Caco-2 (cell line): ENCODE data around the gene ROBO4. TPM values are rescaled to one million over a fixed set of nuclear protein-coding genes. Genes with fewer than 3 reads are reported as not detected.

Source experiments
- BruUV-seq: library from RNA; stranded (reverse); fragments of 400-500 nt; replicated peaks from 2 replicates; lab custom pipeline; 2021; lab: Mats Ljungman, UMichigan
- CTCF ChIA-PET: fragments of 300-600 bp; sonication (Branson Sonifier 250); formaldehyde crosslinking; loops from one replicate; lab custom pipeline; 2022; ENCODE audit warnings: antibody characterized with exemption; lab: Charles Lee
- POLR2A ChIA-PET: fragments of 300-600 bp; sonication (Branson Sonifier 250); formaldehyde crosslinking; loops from one replicate; lab custom pipeline; 2022; ENCODE audit warnings: antibody characterized with exemption; lab: Charles Lee
- DNase-seq, 2 experiments: peaks; one replicate each; pipeline versions ENCODE4 v3.0.0 to v3.0.0-alpha.2; 2020 to 2022
- H3K27me3 ChIP-seq: replicated peaks from 2 replicates; pipeline ENCODE4 v1.6.0; 2011; ENCODE audit warnings: low read length; ENCODE audit not compliant: control insufficient read depth, insufficient read depth
- H3K36me3 ChIP-seq: 2 replicates; pipeline ENCODE4 v1.5.1; 2011; ENCODE audit warnings: low read length; ENCODE audit not compliant: control insufficient read depth, insufficient read depth
- H3K4me1 ChIP-seq: fragments of 250-450 bp; sonication (Bioruptor Pico); 2 replicates; pipeline ENCODE4 v1.5.1; 2020; ENCODE audit warnings: mild to moderate bottlenecking
- H3K4me3 ChIP-seq: 2 replicates; pipeline ENCODE4 v1.5.1; 2011; ENCODE audit warnings: low read depth, mild to moderate bottlenecking, control low read depth, low read length
- H3K9me3 ChIP-seq: fragments of 250-450 bp; sonication (Bioruptor Pico); 2 replicates; pipeline ENCODE4 v1.5.1; 2020; ENCODE audit warnings: mild to moderate bottlenecking, moderate library complexity
- H3K27ac Mint-ChIP-seq: one replicate; pipeline ENCODE4 v1.8.0; 2022; ENCODE audit warnings: mixed read lengths; ENCODE audit not compliant: unreplicated experiment
- H3K27me3 Mint-ChIP-seq: one replicate; pipeline ENCODE4 v1.8.0; 2022; ENCODE audit warnings: mixed read lengths; ENCODE audit not compliant: insufficient read depth, unreplicated experiment
- H3K36me3 Mint-ChIP-seq: one replicate; pipeline ENCODE4 v1.8.0; 2022; ENCODE audit warnings: mild to moderate bottlenecking, mixed read lengths; ENCODE audit not compliant: insufficient read depth, unreplicated experiment
- H3K4me1 Mint-ChIP-seq: one replicate; pipeline ENCODE4 v1.8.0; 2022; ENCODE audit warnings: low read depth, mixed read lengths; ENCODE audit not compliant: unreplicated experiment
- H3K4me3 Mint-ChIP-seq: one replicate; pipeline ENCODE4 v1.8.0; 2022; ENCODE audit warnings: mild to moderate bottlenecking, moderate library complexity, mixed read lengths; ENCODE audit not compliant: unreplicated experiment
- H3K9me3 Mint-ChIP-seq: one replicate; pipeline ENCODE4 v1.8.0; 2022; ENCODE audit warnings: mixed read lengths; ENCODE audit not compliant: unreplicated experiment
- CTCF ChIP-seq, 2 experiments: fragments of 200-600 bp in 1 of 2; IDR thresholded peaks; 1 replicate in 1 of 2; 2 replicates in 1 of 2; pipeline versions ENCODE4 v1.5.1 to v1.8.0; 2011 to 2022; ENCODE audit warnings: antibody characterized with exemption in 1 of 2, control low read depth in 1 of 2, inconsistent platforms in 1 of 2, low read depth in 1 of 2, low read length in 1 of 2, mild to moderate bottlenecking in 1 of 2, moderate library complexity in 1 of 2; ENCODE audit not compliant: insufficient read depth in 1 of 2, severe bottlenecking in 1 of 2, unreplicated experiment in 1 of 2
- intact Hi-C: fragments of 100-400 bp; cut with micrococcal nuclease; formaldehyde crosslinking; loops from one replicate; pipeline ENCODE4 v1.10.0; 2022; ENCODE audit not compliant: unreplicated experiment
- total RNA-seq: library from RNA; stranded (reverse); gene quantifications from 2 replicates; pipeline ENCODE4 v1.2.3, GENCODE V29; 2022

Gene ROBO4
- total RNA-seq, 1 experiment from 2014 or later = not detected

GRCh38 chr11:124875943-124876817 lies 21.5 kb downstream of the ROBO4 start:
- Mint-ChIP-seq H3K4me3 (peak overlapping the region; percentile 80), H3K27me3 (peaks cover 16% of the 10 kb centered on the region), H3K27ac (peak overlapping the region; percentile 83), H3K9me3 (no peaks in the 10 kb centered on the region), H3K36me3 (no peaks in the 10 kb centered on the region), H3K4me1 (peaks cover 12% of the 10 kb centered on the region)
- Histone ChIP-seq H3K27me3 (peaks cover 4% of the 10 kb centered on the region), H3K4me1 (0 out of 2 replicates have a peak, but pooled peaks cover 4% of the 10 kb centered on the region), H3K36me3 (no peaks in the 10 kb centered on the region), H3K9me3 (no peaks in the 10 kb centered on the region), H3K4me3 (peak overlapping the region; percentile 62)
- POLR2A ChIA-PET = interaction anchor here (0.8 to 1.5 kb wide), 4 partner anchors 10 to 253 kb away, joined by 3 to 5 read pairs (median 4); partner anchors contain the start of gene TBRG1
- peak; percentile 86 to 93 for DNase-seq
- intact Hi-C loops = loop anchor here (1.0 kb wide), 1 partner anchor 78 kb away; the partner anchor contains the start of gene CCDC15
- TF ChIP-seq CTCF (IDR thresholded peaks at IDR 0.05; ENCODE audit: insufficient read depth in 1 of 2, low read depth in 1 of 2, low read length in 1 of 2, severe bottlenecking in 1 of 2, unreplicated experiment in 1 of 2) = peak; percentile 92 to 97
- no TSS peak for BruUV-seq
- CTCF ChIA-PET = interaction anchor here (0.6 to 1.5 kb wide), 34 partner anchors 9 to 557 kb away, joined by 3 to 37 read pairs (median 6); partner anchors contain the start of genes CCDC15, NRGN, ROBO4 and SIAE

DNA sequence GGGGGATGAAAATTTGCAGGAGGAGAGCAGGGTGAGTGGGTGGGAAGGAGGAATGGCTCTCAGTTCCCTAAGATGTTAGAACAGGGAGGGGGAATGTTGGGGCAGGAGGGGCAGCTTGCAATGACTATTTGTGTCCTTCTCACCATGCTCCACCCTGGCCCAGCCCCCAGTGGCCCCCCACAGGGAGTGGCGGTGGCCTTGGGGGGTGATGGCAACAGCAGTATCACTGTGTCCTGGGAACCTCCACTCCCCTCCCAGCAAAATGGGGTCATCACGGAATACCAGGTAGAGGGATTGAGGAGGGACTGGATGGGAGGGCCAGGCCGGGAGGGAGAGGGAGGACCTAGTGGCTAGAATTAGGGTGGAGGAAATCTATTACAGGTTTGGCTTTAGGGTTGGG lies 22.3 kb downstream of the ROBO4 start:
- TF ChIP-seq CTCF (IDR thresholded peaks at IDR 0.05; ENCODE audit: insufficient read depth in 1 of 2, low read depth in 1 of 2, low read length in 1 of 2, severe bottlenecking in 1 of 2, unreplicated experiment in 1 of 2) = no peak
- DNase-seq = peak in 1 of 2 experiments; percentile 24
- H3K36me3 ChIP-seq = no peaks in the 10 kb centered on the region
- H3K4me3 ChIP-seq = no peak overlapping the region
- Mint-ChIP-seq H3K9me3 (no peaks in the 10 kb centered on the region), H3K4me3 (peak overlapping the region; percentile 80), H3K36me3 (no peaks in the 10 kb centered on the region), H3K27me3 (peaks cover 22% of the 10 kb centered on the region), H3K4me1 (peaks cover 12% of the 10 kb centered on the region), H3K27ac (no peak overlapping the region)
- 0 out of 2 replicates have a peak, but pooled peaks cover 4% of the 10 kb centered on the region for H3K4me1 ChIP-seq
- CTCF ChIA-PET = interaction anchor here (1.2 to 1.6 kb wide), 9 partner anchors 9 to 206 kb away, joined by 4 to 37 read pairs (median 10); partner anchors contain the start of genes CCDC15, NRGN, SIAE and SPA17
- intact Hi-C loops = no loop called here
- H3K9me3 ChIP-seq = no peaks in the 10 kb centered on the region
- POLR2A ChIA-PET = interaction anchor here (1.5 kb wide), 1 partner anchor 253 kb away, joined by 5 read pairs; the partner anchor contains the start of gene TBRG1
- BruUV-seq = no TSS peak
- peaks cover 4% of the 10 kb centered on the region for H3K27me3 ChIP-seq

DNA sequence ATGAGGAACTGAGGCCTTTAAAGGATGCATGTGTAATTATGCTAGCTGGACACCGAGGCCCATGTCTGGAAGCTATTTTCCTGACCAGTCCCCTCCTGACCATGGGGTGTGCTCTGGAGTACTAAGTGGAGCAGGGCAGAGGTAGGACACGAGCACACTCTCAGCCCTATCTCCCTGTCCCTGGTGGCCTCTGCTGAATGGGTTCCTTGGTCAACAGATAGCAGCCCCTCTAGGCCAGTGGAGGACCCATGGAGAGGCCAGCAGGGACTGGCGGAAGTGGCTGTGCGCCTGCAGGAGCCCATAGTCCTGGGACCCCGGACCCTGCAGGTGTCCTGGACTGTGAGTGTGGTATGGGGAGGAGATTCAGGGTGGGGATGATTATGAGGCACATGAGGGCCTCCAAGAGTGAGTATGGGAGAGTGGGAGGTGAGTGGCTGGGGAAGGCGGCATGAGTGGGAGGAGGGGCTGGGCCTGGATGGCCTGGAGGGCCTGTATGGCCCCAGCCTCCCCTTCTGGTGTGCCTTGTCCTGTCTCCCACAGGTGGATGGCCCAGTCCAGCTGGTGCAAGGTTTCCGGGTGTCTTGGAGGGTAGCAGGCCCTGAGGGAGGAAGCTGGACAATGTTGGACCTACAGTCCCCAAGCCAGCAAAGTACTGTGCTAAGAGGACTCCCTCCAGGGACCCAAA lies 23.0 kb downstream of the ROBO4 start:
- Histone ChIP-seq H3K9me3 (no peaks in the 10 kb centered on the region), H3K36me3 (no peaks in the 10 kb centered on the region), H3K27me3 (peaks cover 4% of the 10 kb centered on the region), H3K4me1 (0 out of 2 replicates have a peak, but pooled peaks cover 4% of the 10 kb centered on the region), H3K4me3 (no peak overlapping the region)
- no TSS peak for BruUV-seq
- no peak for TF ChIP-seq CTCF (IDR thresholded peaks at IDR 0.05; ENCODE audit: insufficient read depth in 1 of 2, low read depth in 1 of 2, low read length in 1 of 2, severe bottlenecking in 1 of 2, unreplicated experiment in 1 of 2)
- intact Hi-C loops = no loop called here
- Mint-ChIP-seq H3K27me3 (peaks cover 29% of the 10 kb centered on the region), H3K4me3 (peak overlapping the region; percentile 80), H3K4me1 (peaks cover 12% of the 10 kb centered on the region), H3K36me3 (no peaks in the 10 kb centered on the region), H3K9me3 (no peaks in the 10 kb centered on the region), H3K27ac (no peak overlapping the region)
- DNase-seq = peak in 1 of 2 experiments; percentile 32
- CTCF ChIA-PET = interaction anchor here (1.0 to 1.6 kb wide), 2 partner anchors 8 to 38 kb away, joined by 3 to 4 read pairs; no protein-coding TSS in a partner anchor
- POLR2A ChIA-PET = no interaction called here
